SIG-M5 (cell line): Measurements from ENCODE around the gene ZDHHC5.
A peak's percentile ranks its signal among the peaks of the same experiment; 100 is the strongest.
"Not testable (repeated sequence)": the region's sequence is repeated elsewhere in the genome, so short reads cannot be mapped to it uniquely, and the experiment has no call there.

Source experiments
- DNase-seq: peaks from one replicate; lab custom pipeline; 2025; lab: John Stamatoyannopoulos, UW

Gene ZDHHC5

DNA sequence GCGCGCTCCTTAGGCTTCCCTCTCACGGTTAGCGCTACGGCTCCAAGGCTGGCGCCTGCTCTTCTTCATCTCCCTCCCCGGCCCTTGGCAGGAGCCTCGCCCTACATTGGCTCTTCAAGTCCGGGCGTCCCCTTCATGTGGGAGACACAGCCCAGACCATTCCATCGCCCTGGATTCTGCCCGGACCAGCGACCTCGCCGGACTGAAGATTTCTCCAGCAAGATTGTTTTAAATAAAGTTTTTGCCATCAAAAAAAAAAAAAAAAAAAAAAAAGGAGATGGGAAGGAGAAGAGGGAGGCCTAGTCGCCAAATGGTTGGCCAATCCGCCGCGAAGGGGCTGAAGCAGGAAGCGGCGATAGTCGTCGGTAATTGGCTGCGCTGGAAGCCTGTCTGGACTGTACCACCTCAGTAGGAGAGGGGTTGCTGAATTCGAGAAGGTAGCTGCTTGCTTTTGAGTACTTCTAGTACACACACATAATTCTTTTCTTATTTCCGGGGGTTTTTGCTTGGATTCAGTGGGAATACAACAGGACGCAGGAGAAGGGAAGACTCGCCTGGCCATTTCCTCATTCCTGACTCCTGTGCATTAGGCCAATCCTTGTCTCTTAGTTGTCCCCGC lies 688 bp upstream of the ZDHHC5 start:
- DNase-seq = peak; percentile 83

DNA sequence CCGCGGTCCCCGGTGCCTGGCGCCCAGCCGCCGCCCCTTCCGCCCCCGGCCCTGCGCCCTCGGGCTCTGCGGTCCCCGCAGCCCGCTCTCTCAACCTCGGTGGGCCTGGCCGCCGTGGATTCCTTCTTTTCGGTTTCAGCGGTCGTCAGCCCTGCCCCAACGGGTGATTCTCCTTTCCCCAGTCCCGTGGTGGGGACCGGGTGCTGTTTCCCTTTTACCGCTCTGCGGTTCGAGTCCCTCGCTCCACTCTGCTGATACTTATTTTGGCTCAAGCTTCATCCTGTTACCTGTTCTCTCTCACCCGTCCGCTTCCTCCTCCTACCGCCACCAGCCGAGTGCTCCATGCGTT lies 494 bp downstream of the ZDHHC5 start:
- no peak for DNase-seq

DNA sequence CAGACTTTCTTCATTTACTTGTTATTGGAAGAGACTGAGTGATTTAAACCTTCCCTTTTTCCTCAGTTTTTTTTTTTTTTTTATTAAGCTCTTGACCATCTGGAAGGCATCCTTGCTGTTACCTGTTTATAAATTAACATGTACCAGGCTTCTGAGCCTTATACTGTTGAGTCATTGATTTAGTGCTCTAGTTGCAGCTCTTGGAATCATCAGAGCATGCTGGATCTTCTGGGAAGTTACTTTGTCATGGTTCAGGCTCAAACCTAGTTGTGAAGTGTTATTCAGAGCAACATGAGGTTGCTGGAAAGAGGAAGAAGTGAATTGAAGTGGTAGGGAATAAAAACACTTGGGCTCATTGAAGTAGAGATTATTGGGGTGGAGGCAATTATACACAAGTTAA lies 6.3 kb downstream of the ZDHHC5 start:
- no peak for DNase-seq

DNA sequence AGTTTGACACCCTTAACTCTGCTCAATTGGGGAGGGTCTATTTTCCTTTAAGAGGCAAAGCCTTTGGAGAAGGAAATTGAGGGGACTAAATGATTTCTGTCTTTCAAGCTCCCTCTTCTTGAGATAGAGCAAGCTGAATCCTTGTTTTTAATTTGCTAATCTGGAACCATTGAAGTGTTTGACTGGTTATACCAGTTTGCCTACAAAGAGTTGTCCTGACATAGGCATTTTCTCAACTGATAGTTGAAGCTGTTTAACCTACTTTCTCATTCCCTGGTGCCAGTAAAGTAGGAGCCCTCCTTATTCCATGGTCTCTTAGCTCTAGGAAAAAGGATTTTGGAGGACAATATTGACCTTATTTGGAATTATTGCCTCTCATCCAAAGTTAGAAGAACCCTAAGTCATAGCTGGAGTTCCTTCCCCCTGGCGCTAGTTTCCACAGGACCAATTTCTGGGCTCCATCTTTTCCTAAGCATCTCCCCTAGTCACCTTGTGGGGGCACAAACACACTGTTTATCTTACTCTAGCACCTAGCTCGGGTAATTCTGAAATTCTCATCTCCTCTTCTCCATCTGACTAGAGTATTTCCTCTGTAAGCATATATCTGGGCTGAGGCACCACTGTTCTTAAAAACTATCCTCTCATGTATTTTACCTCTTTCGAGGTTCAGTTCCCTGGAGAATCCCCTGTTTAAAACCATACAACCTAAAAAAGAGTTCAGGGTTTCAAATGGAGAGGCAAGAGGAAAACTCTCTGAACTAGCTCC lies 7.4 kb downstream of the ZDHHC5 start:
- DNase-seq = no peak

DNA sequence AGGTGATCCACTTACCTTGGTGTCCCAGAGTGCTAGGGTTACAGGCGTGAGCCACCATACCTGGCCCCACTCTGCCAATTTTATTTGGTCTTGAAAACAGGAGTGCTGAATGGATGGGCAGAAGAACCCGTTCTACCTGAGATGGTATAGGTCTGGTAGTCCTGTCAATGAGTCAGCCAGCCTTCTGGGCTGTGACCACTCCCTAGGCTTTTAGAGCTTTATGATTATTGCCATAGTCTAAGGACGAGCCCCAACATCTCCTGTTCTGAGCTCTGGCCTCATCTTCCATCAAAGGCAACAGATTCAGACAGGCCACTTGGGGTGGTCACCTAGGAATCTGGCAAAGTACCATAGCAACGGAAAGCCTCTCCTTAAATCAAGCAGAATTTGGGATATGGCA lies 11.5 kb downstream of the ZDHHC5 start:
- no peak for DNase-seq

DNA sequence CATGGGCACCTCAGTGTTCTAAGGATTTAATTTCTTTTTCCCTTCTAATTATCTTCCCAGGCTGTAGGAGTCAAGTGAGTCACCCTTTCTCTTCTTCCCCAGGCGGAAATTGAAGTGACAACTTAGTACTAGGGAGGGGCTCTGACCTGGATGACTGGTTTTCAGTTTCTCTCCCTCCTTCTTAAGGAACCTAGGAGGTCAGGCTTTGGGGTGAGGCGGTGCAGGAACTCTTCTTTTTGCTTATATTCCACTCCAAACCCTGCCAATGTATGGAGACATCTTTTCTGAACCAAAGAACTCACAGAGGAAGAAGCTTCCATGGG lies 12.6 kb downstream of the ZDHHC5 start:
- DNase-seq = no peak

DNA sequence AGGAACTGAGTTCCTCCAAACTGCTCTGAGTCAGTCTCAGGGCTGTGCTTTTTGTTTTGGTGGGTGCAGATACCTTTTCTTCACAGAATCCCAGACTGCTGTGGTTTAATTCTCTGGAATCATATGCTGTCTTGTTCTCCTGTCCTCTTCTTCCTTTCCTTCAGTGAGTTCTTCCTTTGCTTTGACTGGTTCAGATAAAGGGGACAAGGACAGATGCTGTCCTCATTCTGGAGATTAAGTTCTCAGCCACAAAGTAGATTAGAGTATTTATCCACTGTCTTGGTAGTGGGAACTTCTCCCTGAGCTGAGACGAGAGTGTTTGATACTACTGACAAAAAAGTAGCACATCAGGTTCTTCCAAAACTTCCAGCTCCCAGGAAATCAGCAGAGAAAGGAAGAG lies 13.3 kb downstream of the ZDHHC5 start:
- no peak for DNase-seq

DNA sequence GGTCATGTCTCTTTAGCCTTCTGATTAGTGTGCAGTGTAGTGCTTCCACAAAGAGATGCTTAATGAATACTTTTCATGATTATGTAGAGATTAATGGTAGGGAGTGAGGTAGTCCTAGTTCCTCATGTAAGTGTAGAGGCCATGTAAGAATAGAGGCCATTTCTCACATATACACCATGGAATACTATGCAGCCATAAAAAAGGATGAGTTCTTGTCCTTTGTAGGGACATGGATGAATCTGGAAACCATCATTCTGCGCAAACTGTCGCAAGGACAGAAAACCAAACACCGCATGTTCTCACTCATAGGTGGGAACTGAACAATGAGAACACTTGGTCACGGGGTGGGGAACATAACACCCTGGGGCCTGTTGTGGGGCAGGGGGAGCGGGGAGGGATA lies 22.6 kb downstream of the ZDHHC5 start:
- DNase-seq = not testable (repeated sequence)

DNA sequence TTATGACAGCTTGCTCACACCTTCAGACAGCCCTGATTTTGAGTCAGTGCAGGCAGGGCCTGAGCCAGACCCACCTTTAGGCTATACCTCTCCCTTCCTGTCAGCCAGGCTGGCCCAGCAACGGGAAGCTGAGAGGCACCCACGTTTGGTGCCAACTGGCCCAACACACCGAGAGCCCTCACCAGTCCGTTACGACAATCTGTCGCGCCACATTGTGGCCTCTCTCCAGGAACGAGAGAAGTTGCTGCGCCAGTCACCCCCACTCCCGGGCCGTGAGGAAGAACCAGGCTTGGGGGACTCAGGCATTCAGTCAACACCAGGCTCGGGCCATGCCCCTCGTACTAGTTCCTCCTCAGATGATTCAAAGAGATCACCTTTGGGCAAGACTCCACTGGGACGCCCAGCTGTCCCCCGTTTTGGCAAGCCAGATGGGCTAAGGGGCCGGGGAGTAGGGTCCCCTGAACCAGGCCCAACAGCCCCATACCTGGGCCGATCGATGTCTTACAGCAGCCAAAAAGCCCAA lies 31.0 kb downstream of the ZDHHC5 start:
- no peak for DNase-seq

DNA sequence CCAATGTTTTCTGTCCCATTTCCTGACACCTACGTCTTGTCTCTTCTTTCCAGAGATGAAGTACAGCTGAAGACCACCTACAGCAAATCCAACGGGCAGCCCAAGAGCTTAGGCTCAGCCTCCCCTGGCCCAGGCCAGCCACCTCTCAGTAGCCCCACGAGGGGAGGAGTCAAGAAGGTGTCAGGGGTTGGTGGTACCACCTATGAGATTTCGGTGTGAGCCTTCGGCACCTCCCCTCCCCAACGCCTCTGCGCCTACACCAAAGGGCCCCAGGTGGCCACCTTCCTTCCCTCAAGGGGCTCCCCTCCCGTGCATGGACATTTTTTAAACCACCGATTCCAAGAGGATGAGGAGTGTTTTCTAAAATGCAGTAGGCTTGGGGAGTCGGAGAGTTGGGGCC lies 31.9 kb downstream of the ZDHHC5 start:
- no peak for DNase-seq

DNA sequence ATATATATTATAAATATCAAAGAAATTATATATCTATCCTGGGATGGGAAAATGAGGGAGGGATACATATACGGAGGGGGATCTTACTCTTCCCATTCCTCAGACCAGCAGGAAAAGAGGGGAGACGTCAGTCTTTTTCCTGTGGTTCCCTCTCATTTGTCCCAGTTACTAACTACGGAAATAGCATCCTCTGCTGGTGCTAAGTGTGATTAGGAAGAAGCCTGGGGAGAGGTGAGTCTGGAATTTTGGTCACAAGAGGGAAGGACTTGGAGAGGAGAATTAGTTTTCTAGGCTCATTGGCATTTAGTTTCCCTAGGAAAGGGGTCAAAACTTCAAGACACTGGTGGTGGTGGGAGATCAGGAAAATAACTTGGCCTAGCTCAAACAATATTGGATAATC lies 32.5 kb downstream of the ZDHHC5 start:
- no peak for DNase-seq

DNA sequence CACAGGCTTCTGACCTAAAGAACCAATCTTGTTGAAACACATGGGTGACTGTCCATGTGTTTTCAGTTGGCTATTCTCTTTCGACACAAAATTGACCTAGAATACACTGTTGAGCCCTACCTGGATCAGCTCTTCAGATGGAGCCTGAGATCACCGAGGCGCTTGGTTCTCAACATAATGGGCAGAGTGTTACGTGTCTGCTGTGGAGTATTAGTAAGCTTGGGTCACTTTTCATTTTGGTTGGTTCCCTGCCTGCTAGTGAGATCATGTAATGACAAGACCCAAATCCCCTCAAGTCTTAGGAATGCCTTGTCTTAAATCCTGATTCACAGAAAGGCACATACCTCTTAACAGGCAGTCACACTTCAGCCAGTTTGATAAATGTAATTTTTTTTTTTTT lies 35.4 kb downstream of the ZDHHC5 start:
- no peak for DNase-seq

DNA sequence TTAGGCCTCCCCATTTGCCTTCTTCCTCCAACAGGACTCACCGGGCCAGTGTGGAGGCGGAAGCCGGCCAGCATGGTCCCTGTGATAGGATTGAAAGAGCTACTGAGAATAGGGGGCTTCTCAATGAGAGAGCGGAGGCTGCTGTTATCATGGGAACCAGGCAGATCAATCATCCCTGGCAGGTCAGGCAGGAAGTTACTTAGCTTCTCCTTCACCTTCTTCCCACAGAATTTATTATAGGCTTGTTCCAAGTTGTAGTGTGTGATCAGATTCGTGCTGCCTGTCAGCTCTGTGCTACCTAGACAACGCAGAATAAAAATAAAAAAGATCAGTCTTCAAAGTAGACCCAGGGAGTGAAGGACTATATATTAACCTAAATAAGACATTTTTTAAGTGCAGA lies 37.0 kb downstream of the ZDHHC5 start:
- no peak for DNase-seq

DNA sequence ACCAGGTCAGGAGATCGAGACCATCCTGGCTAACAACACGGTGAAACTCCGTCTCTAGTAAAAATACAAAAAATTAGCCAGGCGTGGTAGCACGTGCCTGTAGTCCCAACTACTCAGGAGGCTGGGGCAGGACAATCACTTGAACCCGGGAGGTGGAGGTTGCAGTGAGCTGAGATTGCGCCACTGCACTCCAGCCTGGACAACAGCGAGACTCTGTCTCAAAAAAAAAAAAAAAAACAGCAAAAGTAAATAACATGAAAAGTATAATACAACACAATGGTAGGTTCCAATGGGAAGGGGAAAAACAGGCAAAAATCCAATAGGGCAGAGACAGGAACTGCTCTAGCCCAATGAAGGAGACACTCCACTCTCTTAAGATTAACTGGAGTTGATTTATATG lies 37.5 kb downstream of the ZDHHC5 start:
- not testable (repeated sequence) for DNase-seq

DNA sequence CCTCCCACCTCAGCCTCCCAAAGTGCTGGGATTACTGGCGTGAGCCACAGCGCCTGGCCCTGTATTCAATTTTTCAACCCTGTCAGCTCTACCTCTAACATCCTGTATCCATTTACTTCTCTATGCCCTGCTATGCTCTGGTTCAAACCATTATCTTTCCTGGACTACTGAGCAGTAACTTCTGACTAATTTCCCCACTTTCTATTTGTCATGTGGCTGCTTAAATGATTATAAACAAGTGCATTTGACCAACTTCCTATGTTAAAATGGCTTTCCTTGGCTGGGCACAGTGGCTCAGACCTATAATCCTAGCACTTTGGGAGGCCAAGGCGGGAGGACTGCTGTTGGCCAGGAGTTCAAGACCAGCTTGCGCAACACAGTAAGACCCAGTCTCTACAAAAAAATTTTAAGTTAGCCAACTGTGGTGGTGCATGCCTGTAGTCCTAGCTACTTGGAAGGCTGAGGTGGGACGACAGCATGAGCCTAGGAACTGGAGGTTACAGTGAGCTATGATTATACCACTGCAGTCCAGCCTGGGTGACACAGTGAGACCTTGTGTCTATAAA lies 42.0 kb downstream of the ZDHHC5 start:
- no peak for DNase-seq

DNA sequence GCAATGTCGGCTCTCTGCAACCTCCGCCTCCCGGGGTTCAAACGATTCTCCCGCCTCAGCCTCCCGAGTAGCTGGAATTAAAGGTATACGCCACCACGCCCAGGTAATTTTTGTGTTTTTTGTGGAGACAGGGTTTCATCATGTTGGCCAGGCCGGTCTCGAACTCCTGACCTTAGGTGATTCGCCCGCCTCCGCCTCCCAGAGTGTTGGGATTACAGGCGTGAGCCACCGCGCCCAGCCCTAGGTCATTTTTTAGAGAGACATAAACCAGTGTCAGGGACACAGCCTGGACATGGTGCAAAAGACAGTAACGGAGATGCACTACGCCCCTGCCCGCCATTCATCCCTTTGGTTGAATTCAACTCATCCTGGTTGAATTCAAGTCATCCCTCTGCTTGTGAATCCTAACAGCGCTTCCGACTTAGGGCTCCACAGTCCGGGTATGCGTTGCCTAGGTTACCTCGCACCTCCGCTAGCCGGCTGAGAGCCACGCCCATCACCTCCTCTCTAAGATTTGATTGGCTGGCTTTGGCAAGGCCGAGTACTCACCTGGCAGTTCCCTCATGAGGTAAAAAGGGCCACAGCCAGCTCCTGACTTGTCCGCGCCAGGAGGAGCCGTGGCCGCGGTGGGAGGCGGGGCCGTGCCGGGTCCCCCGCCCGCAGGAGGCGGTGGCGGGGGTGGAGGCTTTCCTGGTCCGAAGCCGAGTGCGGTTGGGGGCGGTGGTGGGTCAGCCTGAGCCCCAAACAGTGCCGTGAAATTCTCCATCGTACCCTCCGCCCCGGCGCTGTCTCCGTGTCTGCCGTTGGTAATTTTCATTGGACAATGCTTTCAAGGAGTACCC lies 43.7 kb downstream of the ZDHHC5 start, which contains the start of gene MED19:
Gene MED19 (minus strand): TSS at position 802 of the 842 bp plus-strand sequence. CDS start 36 bp downstream, at position 766.
- DNase-seq = peak; percentile 25

DNA sequence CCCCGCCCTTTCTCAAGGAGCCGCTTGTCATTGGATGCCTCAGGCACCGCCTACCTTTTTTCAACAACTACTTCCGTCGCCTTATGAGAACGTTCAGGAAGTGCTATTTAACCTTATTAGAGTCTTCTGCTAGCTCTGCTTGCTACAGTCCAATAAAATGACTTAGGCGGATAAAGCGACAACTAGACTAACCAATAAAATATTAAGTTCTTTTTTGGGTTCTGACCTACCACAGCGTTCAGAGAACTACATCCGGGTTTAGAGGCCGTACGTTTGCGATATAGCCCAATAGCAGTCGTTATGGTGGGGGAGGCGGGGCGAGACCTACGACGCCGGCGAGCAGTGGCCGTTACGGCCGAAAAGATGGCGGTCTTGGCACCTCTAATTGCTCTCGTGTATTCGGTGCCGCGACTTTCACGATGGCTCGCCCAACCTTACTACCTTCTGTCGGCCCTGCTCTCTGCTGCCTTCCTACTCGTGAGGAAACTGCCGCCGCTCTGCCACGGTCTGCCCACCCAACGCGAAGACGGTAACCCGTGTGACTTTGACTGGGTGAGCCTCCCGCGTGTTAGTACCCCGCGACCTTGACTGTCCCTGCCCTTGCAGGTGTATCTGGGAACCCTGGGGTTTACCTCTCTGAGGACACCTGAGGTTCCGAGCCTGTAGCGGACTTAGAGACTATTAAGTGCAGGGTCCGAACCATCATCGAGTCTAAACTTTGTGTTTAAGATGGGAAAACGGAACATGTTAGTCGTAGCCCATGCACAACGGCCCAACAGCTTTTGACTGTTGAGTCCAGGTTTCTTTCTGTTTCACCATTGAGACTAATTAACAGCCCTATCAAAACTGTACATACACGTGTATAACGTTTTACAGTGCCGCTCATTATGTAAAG lies 44.6 kb downstream of the ZDHHC5 start, which contains the start of gene TMX2:
Gene TMX2 (plus strand): TSS at position 338 of the 895 bp plus-strand sequence. CDS start 26 bp downstream, at position 364.
- peak; percentile 100 for DNase-seq

DNA sequence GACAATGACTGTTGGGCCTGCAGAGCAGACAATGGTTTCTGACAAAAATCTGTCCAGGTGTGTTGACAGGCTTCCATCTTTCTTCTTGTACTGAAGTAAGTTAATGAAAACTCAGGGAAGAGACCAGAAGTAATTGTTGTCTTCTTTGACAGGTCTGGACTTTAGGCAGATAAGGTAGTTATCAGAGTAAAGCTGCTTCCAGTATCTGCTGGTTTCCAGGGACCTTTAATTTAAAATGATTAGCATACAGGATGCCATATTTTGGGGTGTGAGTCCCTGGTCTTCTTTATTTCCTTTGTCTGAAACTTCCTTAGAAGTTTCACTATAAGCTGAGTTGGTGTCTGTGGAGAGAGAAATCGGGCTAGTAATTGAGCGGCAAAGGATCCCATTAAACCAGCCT lies 45.9 kb downstream of the ZDHHC5 start:
- DNase-seq = no peak

DNA sequence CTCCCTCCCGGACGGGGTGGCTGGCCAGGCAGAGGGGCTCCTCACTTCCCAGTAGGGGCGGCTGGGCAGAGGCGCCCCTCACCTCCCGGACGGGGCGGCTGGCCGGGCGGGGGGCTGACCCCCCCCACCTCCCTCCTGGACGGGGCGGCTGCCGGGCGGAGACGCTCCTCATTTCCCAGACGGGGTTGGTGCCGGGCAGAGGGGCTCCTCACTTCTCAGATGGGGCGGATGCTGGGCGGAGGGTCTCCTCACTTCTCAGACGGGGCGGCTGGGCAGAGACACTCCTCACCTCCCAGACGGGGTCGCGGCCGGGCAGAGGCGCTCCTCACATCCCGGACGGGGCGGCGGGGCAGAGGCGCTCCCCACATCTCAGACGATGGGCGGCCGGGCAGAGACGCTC lies 48.8 kb downstream of the ZDHHC5 start:
- DNase-seq = not testable (repeated sequence)

DNA sequence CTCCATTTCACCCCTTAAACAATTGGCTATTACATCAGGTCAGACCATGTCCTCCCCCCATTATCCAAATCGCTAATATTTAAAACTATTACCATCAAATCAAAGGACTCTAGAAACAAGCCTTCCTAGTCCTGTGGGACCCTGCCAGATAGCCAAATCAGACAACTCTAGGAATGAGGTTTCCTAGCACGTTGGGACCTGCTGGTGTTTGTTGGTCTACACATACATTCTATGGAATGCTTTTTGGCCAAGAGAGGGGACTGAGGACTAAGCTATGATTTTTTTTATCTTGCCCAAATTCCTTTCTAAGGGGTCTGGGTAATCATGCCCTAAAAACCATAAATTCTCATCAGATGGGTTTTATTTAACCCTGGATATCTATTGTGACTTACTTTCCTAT lies 59.3 kb downstream of the ZDHHC5 start:
- DNase-seq = no peak

DNA sequence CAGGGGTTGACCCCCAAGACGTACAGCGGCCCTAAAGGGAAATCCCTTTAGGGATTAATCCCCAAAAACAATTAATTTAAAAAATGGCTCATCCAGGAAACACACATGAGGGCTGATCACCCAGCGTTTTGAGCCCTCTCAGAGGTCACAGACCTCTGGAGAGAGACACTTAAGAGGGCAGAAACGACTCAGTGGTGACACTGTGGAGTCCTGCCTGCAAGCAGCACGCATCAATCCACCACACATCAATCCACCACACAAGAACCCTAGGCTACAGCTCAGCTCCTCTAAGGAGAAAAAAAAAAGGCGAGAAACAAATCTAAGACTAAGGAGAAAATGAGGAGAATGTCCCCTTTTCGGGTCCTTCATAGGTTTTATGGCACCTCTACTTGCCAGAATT lies 60.9 kb downstream of the ZDHHC5 start:
- no peak for DNase-seq
